A549 treated with AZD9567 at 1 μM for 4 hours (cell line): ENCODE results near the gene DAPP1. TPM values are rescaled to one million over a fixed set of nuclear protein-coding genes. Genes with fewer than 3 reads are reported as not detected.

ENCODE experiments used
- total RNA-seq: library from RNA; stranded (reverse); fragments of 200-300 nt; extraction: Qiagen RNA extraction; gene quantifications from 5 replicates; pipeline ENCODE4 v1.2.3, GENCODE V29; 2022; ENCODE audit not compliant: insufficient read depth

Gene DAPP1, protein sequence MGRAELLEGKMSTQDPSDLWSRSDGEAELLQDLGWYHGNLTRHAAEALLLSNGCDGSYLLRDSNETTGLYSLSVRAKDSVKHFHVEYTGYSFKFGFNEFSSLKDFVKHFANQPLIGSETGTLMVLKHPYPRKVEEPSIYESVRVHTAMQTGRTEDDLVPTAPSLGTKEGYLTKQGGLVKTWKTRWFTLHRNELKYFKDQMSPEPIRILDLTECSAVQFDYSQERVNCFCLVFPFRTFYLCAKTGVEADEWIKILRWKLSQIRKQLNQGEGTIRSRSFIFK
- total RNA-seq: not detected in 5 replicates

DNA sequence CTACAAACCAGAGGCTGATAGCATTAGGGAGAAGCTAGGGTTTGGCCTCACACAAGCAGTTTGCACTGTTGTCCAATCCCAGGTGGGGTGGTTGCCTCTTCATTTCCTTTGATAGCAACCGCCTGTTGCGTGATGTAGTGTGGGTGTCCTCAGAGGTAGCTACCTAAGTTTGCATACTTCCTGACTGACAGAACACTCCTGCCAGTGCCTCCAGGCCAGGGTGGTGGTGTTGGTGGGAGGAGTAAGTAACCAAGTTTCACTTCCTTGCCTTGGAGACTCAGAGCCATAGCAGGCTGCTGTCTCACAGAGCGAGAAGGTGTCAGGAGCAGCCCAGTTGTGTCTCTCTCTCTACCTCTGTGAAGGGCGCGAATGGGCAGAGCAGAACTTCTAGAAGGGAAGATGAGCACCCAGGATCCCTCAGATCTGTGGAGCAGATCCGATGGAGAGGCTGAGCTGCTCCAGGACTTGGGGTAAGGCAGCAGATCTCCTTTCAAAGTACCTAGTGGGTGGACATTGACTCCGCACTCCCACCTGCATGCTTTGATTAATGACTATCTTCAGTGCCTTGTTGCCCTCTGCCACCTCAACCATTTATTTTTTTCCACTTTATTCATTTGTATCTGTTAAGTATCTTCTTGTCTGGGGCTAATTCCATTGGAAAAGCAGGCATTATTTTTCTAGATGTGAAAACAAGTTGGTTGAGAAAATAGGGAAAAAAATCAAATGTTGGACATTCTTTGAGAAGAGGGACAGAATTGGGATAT lies at the start of gene DAPP1:
Gene DAPP1, plus strand, starts transcription at position 283 of the 764 bp plus-strand sequence. Its CDS starts 87 bp downstream, at position 370.

DNA sequence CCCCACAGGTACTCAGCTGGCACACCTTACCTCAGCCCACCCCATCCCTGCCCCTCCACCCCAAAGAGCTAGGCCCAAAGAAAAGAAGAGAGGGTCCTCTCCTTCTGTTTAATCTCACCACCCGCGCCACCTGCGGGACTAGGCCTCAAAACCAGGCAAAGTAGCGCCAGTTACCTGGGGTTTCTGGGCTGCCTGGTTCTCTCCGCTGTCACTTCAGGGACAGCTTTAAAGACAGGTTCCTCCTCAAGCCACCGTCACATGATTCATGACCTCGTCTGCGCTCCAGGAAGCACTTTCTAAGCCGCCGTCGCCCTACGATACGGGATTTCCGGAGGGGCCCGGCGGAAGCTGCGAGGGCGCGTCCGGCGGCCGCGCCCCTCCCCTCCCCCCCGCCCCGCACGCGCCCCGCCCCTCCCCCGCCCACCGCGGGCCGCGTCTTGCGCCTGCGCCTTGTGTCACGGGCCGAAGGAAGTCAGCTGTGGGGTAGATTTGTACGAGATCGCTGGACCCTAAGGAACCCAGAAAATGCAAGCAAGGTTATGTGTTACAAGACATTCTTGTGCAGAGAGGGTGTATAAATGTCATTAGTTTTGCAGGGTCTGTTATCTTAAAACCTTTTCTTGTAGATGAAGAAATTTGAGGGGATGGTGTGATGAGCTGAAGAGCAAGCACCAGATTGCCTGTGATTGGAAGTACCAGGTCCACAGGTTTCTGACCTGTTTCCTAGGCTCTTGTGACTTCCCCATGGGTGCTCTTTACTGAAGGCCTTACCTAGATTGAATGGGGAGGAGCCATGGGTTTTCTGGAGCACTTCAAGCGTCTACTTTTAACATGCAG lies 77.8 kb downstream of the DAPP1 start, which contains the start of gene LAMTOR3:
Gene LAMTOR3, minus strand, starts transcription at position 267 of the 837 bp plus-strand sequence. CDS start 464 bp downstream, outside the sequence.

Other genes with a start within 250 kb of the DAPP1 start
- 0.02 TPM in 1 of 5 replicates, not detected in the others for gene MTTP, start 242.0 kb upstream of the DAPP1 start, total RNA-seq
- gene C4orf54, start 159.0 kb upstream of the DAPP1 start, total RNA-seq: 0.01 TPM in 1 of 5 replicates, not detected in the others
- 28.0 to 31.9 TPM (median 30.1 TPM) in 5 replicates for gene LAMTOR3, start 77.6 kb downstream of the DAPP1 start, total RNA-seq
- gene DNAJB14, start 129.8 kb downstream of the DAPP1 start, total RNA-seq: 10.7 to 16.7 TPM (median 15.2 TPM) in 5 replicates
- 640 to 713 TPM (median 659 TPM) in 5 replicates for gene H2AZ1, start 133.4 kb downstream of the DAPP1 start, total RNA-seq